WI38 (cell line): ENCODE results near the gene C16orf95.
"Not testable (repeated sequence)": the region's sequence is repeated elsewhere in the genome, so short reads cannot be mapped to it uniquely, and the experiment has no call there.

Experiments used
- H3K4me3 ChIP-seq: 2 replicates; pipeline ENCODE4 v1.5.1; 2011; ENCODE audit warnings: low read depth, mild to moderate bottlenecking, control low read depth, low read length
- TF ChIP-seq, protein P1 (sequence below): IDR thresholded peaks from 2 replicates; pipeline ENCODE4 v1.5.1; 2012; ENCODE audit warnings: low read depth, mild to moderate bottlenecking, control low read depth, low read length

C16orf95 gene

DNA sequence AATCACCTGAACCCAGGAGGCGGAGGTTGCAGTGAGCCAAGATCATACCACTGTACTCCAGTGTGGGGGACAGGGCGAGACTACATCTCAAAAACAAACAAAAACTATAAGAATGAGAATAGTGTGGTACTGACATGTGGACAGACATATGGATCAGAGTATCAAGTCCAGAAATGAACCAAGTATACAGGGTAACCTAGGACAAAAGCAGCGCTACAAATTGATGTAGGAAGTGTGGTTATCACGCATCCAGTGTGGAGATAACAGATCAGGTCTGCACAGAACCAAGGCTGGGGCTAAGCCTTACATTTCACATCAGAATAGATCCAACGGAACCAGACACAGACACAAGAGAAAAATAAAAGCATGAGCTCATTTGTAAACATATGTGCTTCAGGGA is 23.0 kb upstream of the C16orf95 start:
- TF ChIP-seq, protein P1, sequence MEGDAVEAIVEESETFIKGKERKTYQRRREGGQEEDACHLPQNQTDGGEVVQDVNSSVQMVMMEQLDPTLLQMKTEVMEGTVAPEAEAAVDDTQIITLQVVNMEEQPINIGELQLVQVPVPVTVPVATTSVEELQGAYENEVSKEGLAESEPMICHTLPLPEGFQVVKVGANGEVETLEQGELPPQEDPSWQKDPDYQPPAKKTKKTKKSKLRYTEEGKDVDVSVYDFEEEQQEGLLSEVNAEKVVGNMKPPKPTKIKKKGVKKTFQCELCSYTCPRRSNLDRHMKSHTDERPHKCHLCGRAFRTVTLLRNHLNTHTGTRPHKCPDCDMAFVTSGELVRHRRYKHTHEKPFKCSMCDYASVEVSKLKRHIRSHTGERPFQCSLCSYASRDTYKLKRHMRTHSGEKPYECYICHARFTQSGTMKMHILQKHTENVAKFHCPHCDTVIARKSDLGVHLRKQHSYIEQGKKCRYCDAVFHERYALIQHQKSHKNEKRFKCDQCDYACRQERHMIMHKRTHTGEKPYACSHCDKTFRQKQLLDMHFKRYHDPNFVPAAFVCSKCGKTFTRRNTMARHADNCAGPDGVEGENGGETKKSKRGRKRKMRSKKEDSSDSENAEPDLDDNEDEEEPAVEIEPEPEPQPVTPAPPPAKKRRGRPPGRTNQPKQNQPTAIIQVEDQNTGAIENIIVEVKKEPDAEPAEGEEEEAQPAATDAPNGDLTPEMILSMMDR = no peak

GRCh38 chr16:87339724-87340105 is 22.5 kb upstream of the C16orf95 start:
- H3K4me3 ChIP-seq = not testable (repeated sequence)

More for the DNA sequence above, 23.0 kb upstream of the C16orf95 start:
- no peak overlapping the region for H3K4me3 ChIP-seq

DNA sequence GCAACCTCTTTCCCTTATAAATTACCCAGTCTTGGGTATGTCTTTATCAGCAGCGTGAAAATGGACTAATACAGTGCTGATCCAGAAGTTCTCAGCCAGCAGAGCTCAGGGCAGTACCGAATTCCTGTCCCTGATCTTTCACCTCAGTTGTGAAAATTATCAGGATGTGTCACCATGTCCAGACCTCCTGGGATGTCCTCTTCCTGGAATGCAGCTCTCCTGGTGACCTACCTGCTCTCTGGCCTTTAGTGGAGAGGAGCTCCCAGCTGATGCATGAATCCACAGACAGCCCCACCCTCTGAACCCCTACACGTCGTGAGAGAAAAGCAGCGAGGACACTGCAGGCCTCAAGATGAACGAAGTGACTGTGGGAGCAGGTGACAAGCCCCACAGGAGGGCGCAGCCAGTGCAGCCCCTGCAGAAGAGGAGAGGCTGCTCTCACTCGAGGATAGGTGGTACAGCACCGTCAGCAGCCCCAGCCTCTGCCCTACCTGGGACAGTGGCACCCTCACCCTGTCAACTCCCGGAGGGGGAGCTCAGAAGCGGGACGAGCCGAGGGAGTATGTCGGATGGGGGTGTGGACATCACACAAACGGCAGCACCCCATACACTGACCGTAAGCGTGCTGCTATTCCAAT is 22.0 kb upstream of the C16orf95 start:
- TF ChIP-seq, protein P1 = no peak
- no peak overlapping the region for H3K4me3 ChIP-seq

DNA sequence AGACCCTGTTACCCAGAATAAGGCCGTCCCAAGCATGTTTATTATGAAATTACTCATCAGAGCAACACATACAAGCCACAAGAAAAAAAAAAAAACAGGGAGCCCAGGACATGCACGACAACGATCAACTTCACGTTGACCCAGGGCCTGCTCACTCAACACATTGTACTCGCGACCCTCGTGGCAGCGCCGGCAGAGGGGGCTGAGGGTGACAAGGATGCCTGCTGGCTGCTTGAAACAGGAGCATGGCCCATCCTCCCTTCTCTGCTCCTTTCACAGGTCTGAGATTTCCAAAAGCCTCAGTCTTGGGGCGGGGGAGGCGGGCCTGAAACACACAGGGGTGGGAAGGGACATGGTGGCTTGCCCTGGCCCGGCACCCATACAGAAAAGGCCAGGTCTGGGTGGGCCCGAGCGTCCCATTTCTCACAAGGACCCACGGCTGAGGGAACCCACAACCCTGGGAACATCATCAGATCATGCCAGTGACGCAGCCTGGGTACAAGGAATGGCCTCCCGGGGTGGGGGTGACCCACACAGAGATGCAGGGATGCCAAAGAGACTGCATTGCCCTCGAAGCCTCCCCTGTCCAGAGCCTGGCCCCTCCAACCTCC is 21.1 kb upstream of the C16orf95 start:
- TF ChIP-seq, protein P1 = no peak
- H3K4me3 ChIP-seq = no peak overlapping the region

DNA sequence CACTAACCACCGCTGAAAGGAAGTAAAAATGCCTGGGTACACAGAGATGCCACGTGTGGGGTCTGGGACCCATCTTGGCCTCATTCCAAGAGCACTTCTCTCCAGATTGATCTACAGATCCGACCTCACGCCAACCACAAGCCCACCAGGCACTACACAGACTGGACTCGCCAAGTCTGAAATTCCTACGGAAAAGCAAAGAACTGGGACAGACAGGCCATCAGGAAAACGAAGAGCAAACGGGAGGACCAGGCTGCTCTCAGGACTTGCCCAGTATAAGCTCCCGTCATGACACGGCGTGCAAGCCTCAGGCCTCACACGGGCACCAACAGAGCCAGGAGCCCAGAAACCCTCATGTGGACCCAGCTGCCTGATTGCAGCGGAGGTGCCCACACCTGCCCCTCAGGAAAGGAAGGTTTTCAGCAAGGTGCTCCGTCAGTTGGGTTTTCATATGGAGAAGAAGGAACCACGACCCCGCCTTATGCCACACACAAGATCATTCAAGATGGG is 20.1 kb upstream of the C16orf95 start:
- H3K4me3 ChIP-seq = no peak overlapping the region
- TF ChIP-seq, protein P1 = no peak

- TF ChIP-seq, protein P1 = no peak
- H3K4me3 ChIP-seq = no peak overlapping the region
Observed at GRCh38 chr16:87336434-87337240, 19.4 kb upstream of the C16orf95 start.

DNA sequence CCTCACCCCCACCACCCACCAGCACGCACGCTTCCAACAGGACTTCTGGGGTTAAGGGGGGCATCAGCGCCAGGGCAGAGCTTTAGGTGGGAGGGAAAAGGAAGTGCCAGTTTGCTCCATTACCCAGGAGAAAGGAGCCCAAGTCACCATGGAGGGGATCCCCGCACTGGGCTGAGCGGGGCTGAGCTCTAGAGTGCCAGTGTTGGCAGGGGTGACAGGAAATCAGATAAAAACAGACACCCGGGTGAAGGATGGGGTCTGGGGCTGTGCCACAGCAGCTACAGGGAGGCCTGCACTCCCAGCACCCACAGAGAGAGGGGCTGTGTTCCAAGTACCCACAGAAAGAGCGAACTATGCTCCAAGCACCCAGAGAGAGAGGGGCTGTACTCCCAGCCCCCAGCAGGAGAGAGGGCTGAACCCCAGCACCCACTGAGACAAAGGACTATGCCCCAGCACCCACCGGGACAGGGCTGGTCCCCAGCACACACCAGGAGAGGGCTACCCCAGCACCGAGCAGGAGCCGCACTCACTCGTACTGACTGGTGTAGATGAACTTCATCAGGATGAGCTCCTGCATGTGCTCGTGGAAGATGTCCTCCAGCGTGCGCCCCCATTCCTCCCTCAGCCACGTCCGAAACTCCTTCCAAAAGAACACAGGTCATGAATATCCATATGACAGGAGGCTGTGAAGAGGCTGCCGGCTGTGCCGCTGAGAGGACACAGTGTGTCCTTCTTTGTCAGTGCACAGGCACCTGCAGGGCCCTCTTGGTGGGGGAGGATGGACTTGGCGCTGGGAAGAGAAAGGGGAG is 18.6 kb upstream of the C16orf95 start:
- H3K4me3 ChIP-seq = no peak overlapping the region
- TF ChIP-seq, protein P1 = no peak
